HFF-Myc (cell line): ENCODE measurements around the gene DIP2A.
"Not testable (repeated sequence)": the region's sequence is repeated elsewhere in the genome, so short reads cannot be mapped to it uniquely, and the experiment has no call there.

Experiments used
- DNase-seq: peaks from one replicate; pipeline ENCODE4 v3.0.0-alpha.2; 2011; ENCODE audit warnings: low read depth; ENCODE audit errors: extremely low read depth
- H3K4me3 ChIP-seq: replicated peaks from 2 replicates; pipeline ENCODE4 v1.5.1; 2011; ENCODE audit warnings: low read depth, mild to moderate bottlenecking, control low read depth, low read length
- TF ChIP-seq, protein P1 (sequence below): IDR thresholded peaks from 2 replicates; pipeline ENCODE4 v1.5.1; 2012; ENCODE audit warnings: mild to moderate bottlenecking, low read depth, low read length, control low read depth; ENCODE audit errors: missing control alignments

The DIP2A gene

GRCh38 chr21:46516068-46516467 lies 57.4 kb downstream of the DIP2A start:
- no peak for DNase-seq
- no peak overlapping the region for H3K4me3 ChIP-seq
- TF ChIP-seq, protein P1, sequence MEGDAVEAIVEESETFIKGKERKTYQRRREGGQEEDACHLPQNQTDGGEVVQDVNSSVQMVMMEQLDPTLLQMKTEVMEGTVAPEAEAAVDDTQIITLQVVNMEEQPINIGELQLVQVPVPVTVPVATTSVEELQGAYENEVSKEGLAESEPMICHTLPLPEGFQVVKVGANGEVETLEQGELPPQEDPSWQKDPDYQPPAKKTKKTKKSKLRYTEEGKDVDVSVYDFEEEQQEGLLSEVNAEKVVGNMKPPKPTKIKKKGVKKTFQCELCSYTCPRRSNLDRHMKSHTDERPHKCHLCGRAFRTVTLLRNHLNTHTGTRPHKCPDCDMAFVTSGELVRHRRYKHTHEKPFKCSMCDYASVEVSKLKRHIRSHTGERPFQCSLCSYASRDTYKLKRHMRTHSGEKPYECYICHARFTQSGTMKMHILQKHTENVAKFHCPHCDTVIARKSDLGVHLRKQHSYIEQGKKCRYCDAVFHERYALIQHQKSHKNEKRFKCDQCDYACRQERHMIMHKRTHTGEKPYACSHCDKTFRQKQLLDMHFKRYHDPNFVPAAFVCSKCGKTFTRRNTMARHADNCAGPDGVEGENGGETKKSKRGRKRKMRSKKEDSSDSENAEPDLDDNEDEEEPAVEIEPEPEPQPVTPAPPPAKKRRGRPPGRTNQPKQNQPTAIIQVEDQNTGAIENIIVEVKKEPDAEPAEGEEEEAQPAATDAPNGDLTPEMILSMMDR: no peak

- no peak for DNase-seq
- H3K4me3 ChIP-seq: no peak overlapping the region
- TF ChIP-seq, protein P1: no peak
Measured at GRCh38 chr21:46517361-46517760, 58.7 kb downstream of the DIP2A start.

DNA sequence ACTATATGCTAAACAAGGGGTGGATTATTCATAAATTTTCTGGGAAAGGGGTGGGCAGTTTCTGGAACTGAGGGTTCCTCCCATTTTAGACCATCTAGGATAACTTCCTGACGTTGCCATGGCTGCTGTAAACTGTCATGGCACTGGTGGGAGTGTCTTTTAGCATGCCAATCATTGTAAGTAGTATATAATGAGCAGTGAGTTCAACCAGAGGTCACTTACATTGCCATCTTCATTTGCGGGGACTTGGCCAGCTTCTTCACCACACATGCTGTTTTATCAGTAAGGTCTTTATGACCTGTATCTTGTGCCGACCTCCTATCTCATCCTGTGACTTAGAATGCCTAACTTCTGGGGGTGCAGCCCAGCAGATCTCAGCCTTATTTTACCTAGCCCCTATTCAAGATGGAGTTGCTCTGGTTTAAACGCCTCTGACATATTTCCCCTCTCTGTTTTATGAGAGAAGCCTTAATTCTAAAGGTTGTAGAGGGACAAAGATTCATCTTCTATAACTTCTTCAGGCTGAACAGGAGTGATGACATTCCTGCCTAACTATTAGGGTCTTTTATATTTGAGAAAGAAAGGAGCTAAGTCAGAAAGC lies 60.4 kb downstream of the DIP2A start:
- TF ChIP-seq, protein P1: no peak
- no peak for DNase-seq
- no peak overlapping the region for H3K4me3 ChIP-seq

DNA sequence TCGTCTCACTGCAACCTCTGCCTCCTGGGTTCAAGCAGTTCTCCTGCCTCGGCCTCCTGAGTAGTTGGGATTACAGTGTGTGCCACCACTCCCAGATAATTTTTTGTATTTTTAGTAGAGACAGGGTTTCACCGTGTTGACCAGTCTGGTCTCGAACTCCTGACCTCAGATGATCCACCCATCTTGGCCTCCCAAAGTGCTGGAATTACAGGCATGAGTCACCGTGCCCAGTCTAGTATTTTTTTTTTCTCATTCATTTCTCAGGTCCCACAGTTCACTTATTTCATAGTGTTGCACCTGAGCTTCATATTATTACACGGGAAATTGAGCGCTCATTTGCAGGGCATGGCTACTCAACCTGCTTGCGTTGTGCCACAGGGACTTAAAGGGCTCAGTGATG lies 68.7 kb downstream of the DIP2A start:
- not testable (repeated sequence) for H3K4me3 ChIP-seq, DNase-seq

DNA sequence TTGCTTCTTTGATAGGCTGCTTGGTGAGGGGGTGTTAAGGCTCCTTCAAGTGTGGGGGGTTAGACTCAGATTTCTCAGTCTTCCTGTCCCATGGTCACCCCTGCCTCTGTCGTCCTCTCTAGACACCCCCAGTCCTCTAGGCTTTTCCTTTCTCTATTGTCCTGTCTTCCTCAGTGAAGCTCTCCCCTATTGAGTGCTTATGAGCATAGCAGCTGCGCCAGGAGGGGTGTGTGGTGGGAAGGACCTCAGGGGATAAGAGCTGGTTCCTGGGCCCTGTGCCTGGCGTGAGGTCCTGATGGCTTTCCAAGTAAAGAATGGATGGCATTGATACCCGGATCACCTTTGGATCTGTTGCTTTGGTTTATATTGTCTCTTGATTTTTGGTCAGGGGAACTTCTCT lies 69.1 kb downstream of the DIP2A start:
- no peak overlapping the region for H3K4me3 ChIP-seq
- TF ChIP-seq, protein P1: no peak
- DNase-seq: no peak

DNA sequence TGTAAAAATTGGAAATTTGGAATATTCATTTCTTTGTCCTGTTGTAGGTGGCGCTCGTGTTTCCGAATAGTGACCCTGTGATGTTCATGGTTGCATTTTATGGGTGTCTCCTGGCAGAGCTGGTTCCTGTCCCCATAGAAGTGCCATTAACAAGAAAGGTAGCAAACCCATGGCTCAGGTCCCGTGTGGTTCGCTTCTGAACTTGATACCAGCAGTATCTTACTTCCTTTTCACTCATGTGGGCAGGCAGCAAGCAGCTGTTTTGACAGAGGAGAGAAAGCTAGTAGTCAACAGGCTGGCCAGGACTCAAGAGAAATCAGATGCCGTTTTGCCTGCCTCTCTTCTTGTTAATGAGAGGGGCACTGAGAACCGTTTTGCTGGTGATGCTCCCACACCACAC lies 73.4 kb downstream of the DIP2A start:
- TF ChIP-seq, protein P1: no peak
- H3K4me3 ChIP-seq: no peak overlapping the region
- DNase-seq: no peak

DNA sequence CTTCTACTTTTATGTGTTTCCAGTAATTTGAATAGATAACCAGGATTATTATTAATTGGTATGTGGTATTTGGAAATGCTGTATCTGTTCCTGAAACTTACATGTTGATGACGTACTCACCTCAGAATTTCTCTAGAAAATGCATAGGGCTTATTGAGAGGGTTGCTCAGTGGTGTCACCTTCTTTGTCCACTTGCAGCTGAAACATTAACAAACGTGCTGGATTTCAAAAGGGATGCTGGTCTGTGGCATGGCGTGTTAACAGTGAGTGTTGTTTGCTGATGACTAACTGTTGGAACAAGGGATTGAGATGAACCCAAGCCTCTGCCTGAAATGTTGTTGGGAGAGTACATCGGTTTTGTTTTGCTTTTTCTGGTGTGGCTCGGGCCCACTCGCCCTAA lies 78.3 kb downstream of the DIP2A start:
- TF ChIP-seq, protein P1: no peak
- DNase-seq: no peak
- H3K4me3 ChIP-seq: no peak overlapping the region
